HepG2 (cell line): Measurements from ENCODE around the gene ERCC4. TPM values are rescaled to one million over a fixed set of nuclear protein-coding genes. Genes with fewer than 3 reads are reported as not detected.
A peak's percentile ranks its signal among the peaks of the same experiment; 100 is the strongest.

Experiments
- ATAC-seq: fragments of 200-7000 bp; cut with Tn5 transposase; 3 replicates; pipeline ENCODE4 v1.9.1; 2020; ENCODE audit warnings: mild to moderate bottlenecking, moderate library complexity
- BruUV-seq: library from RNA; stranded (reverse); fragments of 400-500 nt; replicated peaks from 2 replicates; lab custom pipeline; 2021; lab: Mats Ljungman, UMichigan
- CTCF ChIA-PET: fragments of 300-600 bp; formaldehyde crosslinking; extraction: SDS; loops from one replicate; lab custom pipeline; 2021; ENCODE audit warnings: low total read pairs, inconsistent platforms, low intra/inter-chr PET ratio; lab: Yijun Ruan, JAX
- POLR2A ChIA-PET: fragments of 350-600 bp; sonication (Branson Sonifier 250); formaldehyde crosslinking; loops from one replicate; lab custom pipeline; 2020; ENCODE audit warnings: antibody characterized with exemption, inconsistent platforms; lab: Yijun Ruan, JAX
- DNase-seq: peaks from one replicate; pipeline ENCODE4 v3.0.0-alpha.2; 2015; ENCODE audit warnings: low spot score
- FAIRE-seq: peaks from 3 replicates; lab custom pipeline; 2011; peaks lifted over from hg19 to GRCh38; lab: Jason Lieb, UNC
- H2AFZ ChIP-seq: one replicate; pipeline ENCODE4 v1.6.1; 2011; ENCODE audit warnings: low read length, inconsistent platforms
- H3K27ac ChIP-seq: fragments of 300-600 bp; 3 replicates; pipeline ENCODE4 v1.8.0; 2011; ENCODE audit warnings: mixed run types, mild to moderate bottlenecking, mixed read lengths, low read length, inconsistent platforms; ENCODE audit not compliant: insufficient read depth; ENCODE audit errors: extremely low read length
- H3K27me3 ChIP-seq, 2 experiments: fragments of 200-600 bp in 1 of 2; 2 replicates in 1 of 2; 3 replicates in 1 of 2; pipeline versions ENCODE4 v1.6.0 to v1.8.0; 2011; ENCODE audit warnings: low read length in 2 of 2, mild to moderate bottlenecking in 2 of 2, moderate library complexity in 2 of 2, inconsistent platforms in 1 of 2; ENCODE audit not compliant: insufficient read depth in 2 of 2, control insufficient read depth in 1 of 2
- H3K36me3 ChIP-seq, 2 experiments: fragments of 200-600 bp in 1 of 2; replicated peaks in 1 of 2; 2 replicates in 1 of 2; 3 replicates in 1 of 2; pipeline versions ENCODE4 v1.5.1 to v1.8.0; 2011; ENCODE audit warnings: low read length in 2 of 2, inconsistent platforms in 1 of 2; ENCODE audit not compliant: insufficient read depth in 2 of 2, control insufficient read depth in 1 of 2
- H3K4me1 ChIP-seq: 2 replicates; pipeline ENCODE4 v1.5.1; 2012; ENCODE audit warnings: low read length, inconsistent platforms; ENCODE audit not compliant: insufficient read depth
- H3K4me2 ChIP-seq: 2 replicates; pipeline ENCODE4 v1.6.0; 2011; ENCODE audit warnings: low read depth, low read length, inconsistent platforms
- H3K4me3 ChIP-seq, 3 experiments: fragments of 200-600 bp in 1 of 3; sonication (generic), shearing (Covaris generic) in 1 of 3; replicated peaks in 1 of 3; 2 replicates each; pipeline ENCODE4 v1.5.1; 2011 to 2016; ENCODE audit warnings: low read length in 3 of 3, inconsistent platforms in 2 of 3, low read depth in 2 of 3, mild to moderate bottlenecking in 2 of 3, control low read depth in 1 of 3, mixed read lengths in 1 of 3; ENCODE audit not compliant: insufficient read depth in 1 of 3
- H3K79me2 ChIP-seq: one replicate; pipeline ENCODE4 v1.6.1; 2011; ENCODE audit warnings: low read length, inconsistent platforms; ENCODE audit not compliant: insufficient read depth
- H3K9ac ChIP-seq: 2 replicates; pipeline ENCODE4 v1.6.0; 2011; ENCODE audit warnings: mild to moderate bottlenecking, low read depth, low read length, inconsistent platforms; ENCODE audit not compliant: insufficient read depth
- H3K9me3 ChIP-seq: 2 replicates; pipeline ENCODE4 v1.5.1; 2012; ENCODE audit warnings: mild to moderate bottlenecking, low read length
- H4K20me1 ChIP-seq: 2 replicates; pipeline ENCODE4 v1.6.0; 2011; ENCODE audit warnings: inconsistent platforms, mild to moderate bottlenecking, low read length, moderate library complexity; ENCODE audit not compliant: insufficient read depth
- MAFF ChIP-seq: IDR thresholded peaks from 2 replicates; pipeline ENCODE4 v1.6.1; 2011; ENCODE audit warnings: low read depth, low read length, improper control_type of control experiment
- MAFK ChIP-seq, 2 experiments: IDR thresholded peaks in 1 of 2; conservative IDR thresholded peaks in 1 of 2; 2 replicates each; pipeline ENCODE4 v1.6.1; 2011; ENCODE audit warnings: improper control_type of control experiment in 2 of 2, low read length in 2 of 2
- ZNF83 ChIP-seq: sonication (generic); formaldehyde crosslinking; IDR thresholded peaks from 2 replicates; pipeline ENCODE4 v1.4.0; 2020; ENCODE audit warnings: missing genetic modification reagents, mild to moderate bottlenecking, borderline replicate concordance
- WGBS: methylation state at CpG from one replicate; pipeline ENCODE4 v1.1.6; 2017; ENCODE audit warnings: low lambda C conversion rate; 5-methylcytosine and 5-hydroxymethylcytosine counted together
- in situ Hi-C: cut with HindIII; loops from 2 replicates; pipeline ENCODE4 v1.10.0; 2017; ENCODE audit warnings: low pct_unique_long_range_greater_than_20kb; ENCODE audit not compliant: extremely low pct_ligation_motif_present
- intact Hi-C: fragments of 100-400 bp; cut with micrococcal nuclease; formaldehyde crosslinking; loops from one replicate; pipeline ENCODE4 v1.10.0; 2022; ENCODE audit not compliant: unreplicated experiment
- polyA plus RNA-seq, 8 experiments: library from polyadenylated mRNA; depleted of rRNA in 3 of 8; stranded (reverse) in 7 of 8; unstranded in 1 of 8; fragments of >200 nt; fragmentation: Illumina TruSeq in 4 of 8; extraction: Trizol in 4 of 8; gene quantifications; 2 replicates each; pipeline versions ENCODE4 v1.2.1 to v1.2.3, GENCODE V29; 2011 to 2016; ENCODE audit warnings: low read depth in 4 of 8, missing spikeins in 1 of 8, mixed read lengths in 1 of 8; ENCODE audit not compliant: insufficient read depth in 1 of 8
- total RNA-seq, 5 experiments: library from RNA; depleted of rRNA; stranded (reverse); fragments of >200 nt; fragmentation: Illumina TruSeq; extraction: Trizol; gene quantifications; 2 replicates each; pipeline ENCODE4 v1.2.3, GENCODE V29; 2016; ENCODE audit warnings: low read depth in 1 of 5
- TF ChIP-seq, protein P1 (sequence below): sonication (generic); formaldehyde crosslinking; IDR thresholded peaks from 2 replicates; pipeline ENCODE4 v1.8.0; 2022; ENCODE audit warnings: low read depth, missing genetic modification reagents
- TF ChIP-seq, protein P2 (sequence below): sonication (generic); formaldehyde crosslinking; IDR thresholded peaks from 2 replicates; pipeline ENCODE4 v1.8.0; 2022; ENCODE audit warnings: missing genetic modification reagents, mild to moderate bottlenecking, borderline replicate concordance
- TF ChIP-seq, protein P3 (sequence below): sonication (generic); formaldehyde crosslinking; IDR thresholded peaks from 2 replicates; pipeline ENCODE4 v1.4.0; 2020; ENCODE audit warnings: missing genetic modification reagents, borderline replicate concordance

ERCC4 gene
- total and polyA plus RNA-seq, 2 of the 13 experiments (the other 11 are each of a cell fraction or from before 2014, with no cell fraction given): 5.4 to 15.2 TPM

DNA sequence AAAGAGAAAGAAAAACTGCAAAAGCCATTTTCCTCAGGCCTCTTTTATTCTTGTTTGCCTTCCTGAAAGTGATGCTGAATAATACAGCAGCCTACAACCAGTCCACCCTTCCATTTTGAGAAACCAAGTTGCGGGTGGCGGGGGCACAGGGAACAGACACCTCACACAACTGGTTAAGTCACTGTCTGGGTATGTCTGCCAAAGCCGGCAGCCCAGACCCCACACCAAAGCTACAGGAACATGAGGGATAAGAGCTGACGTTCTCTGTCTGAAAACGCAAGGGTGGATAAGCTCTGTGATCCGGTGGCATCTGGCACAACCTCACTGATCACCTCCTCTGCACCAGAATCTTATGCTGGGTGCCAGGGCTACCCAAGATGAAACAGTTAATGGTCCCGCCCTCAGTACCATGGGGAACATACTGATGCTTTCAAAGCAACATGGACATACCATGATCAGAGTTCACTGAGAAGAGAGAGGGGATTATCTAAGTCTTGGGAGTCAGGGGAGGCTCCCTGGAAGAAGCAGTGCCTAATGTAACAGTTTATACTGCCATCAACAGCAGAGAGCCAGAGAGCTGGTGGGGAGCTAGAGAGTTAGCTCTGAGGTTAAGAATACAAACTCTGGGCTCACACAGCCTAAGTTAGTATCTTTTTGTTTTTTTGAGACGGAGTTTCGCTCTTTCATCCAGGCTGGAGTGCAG lies 53.5 kb downstream of the ERCC4 start:
- H3K9me3 ChIP-seq: no peaks in the 10 kb centered on the region
- no TSS peak for BruUV-seq
- DNase-seq: no peak
- TF ChIP-seq, protein P1, sequence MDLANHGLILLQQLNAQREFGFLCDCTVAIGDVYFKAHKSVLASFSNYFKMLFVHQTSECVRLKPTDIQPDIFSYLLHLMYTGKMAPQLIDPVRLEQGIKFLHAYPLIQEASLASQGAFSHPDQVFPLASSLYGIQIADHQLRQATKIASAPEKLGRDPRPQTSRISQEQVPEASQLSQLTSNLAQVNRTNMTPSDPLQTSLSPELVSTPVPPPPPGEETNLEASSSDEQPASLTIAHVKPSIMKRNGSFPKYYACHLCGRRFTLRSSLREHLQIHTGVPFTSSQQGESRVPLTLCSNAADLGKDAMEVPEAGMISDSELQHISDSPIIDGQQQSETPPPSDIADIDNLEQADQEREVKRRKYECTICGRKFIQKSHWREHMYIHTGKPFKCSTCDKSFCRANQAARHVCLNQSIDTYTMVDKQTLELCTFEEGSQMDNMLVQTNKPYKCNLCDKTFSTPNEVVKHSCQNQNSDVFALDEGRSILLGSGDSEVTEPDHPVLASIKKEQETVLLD (CRISPR knock-in tag): 0 out of 2 replicates have a peak, but pooled peaks have one; percentile 25
- no peak for TF ChIP-seq ZNF83 (CRISPR knock-in tag)
- TF ChIP-seq, protein P2, sequence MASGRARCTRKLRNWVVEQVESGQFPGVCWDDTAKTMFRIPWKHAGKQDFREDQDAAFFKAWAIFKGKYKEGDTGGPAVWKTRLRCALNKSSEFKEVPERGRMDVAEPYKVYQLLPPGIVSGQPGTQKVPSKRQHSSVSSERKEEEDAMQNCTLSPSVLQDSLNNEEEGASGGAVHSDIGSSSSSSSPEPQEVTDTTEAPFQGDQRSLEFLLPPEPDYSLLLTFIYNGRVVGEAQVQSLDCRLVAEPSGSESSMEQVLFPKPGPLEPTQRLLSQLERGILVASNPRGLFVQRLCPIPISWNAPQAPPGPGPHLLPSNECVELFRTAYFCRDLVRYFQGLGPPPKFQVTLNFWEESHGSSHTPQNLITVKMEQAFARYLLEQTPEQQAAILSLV (CRISPR knock-in tag): no peak
- TF ChIP-seq, all 625 proteins: peak for 1
- H3K4me2 ChIP-seq: no peak overlapping the region
- CTCF ChIA-PET: no interaction called here
- no peak overlapping the region for H3K4me3 ChIP-seq
- H4K20me1 ChIP-seq: no peaks in the 10 kb centered on the region
- no peaks in the 10 kb centered on the region for H3K36me3 ChIP-seq
- 75% methylated on average over 9 of the region's 9 CpGs for WGBS
- no peak overlapping the region for H3K9ac ChIP-seq
- POLR2A ChIA-PET: no interaction called here
- H3K4me1 ChIP-seq: no peaks in the 10 kb centered on the region
- ATAC-seq (no peak), FAIRE-seq (no peak)
- intact Hi-C loops: no loop called here
- no peak overlapping the region for H3K27ac ChIP-seq
- no peaks in the 10 kb centered on the region for H3K79me2 ChIP-seq
- in situ Hi-C loops: no loop called here
- no peak overlapping the region for H2AFZ ChIP-seq
- peaks cover 0 to 4% of the 10 kb centered on the region in 2 experiments; a peak in 2 of 5 replicates for H3K27me3 ChIP-seq

DNA sequence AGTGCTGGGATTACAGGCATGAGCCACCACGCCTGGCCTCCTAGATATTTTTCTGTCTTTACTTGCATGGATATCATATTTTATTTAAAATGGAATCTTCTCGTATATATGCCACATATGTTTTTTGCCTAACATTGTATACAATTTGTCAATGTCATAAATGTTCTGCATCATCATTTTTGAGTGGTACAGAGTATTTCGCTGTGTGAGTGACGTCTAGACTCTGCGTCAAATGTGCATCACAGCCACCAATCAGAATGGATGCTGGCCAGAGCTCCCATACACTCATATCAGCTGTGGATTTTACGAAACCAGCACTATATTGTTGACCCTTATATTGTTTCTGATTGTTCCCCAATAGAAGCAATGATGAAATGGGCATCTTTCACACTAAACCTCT lies 57.2 kb downstream of the ERCC4 start:
- ChIA-PET POLR2A (no interaction called here), CTCF (no interaction called here)
- BruUV-seq: no TSS peak
- FAIRE-seq: no peak
- no peak overlapping the region for H3K27ac ChIP-seq
- H3K4me2 ChIP-seq: no peak overlapping the region
- in situ Hi-C loops: no loop called here
- H3K27me3 ChIP-seq: peaks cover 0 to 4% of the 10 kb centered on the region in 2 experiments; a peak in 1 of 5 replicates
- H3K4me3 ChIP-seq: no peak overlapping the region
- no peaks in the 10 kb centered on the region for H3K36me3 ChIP-seq
- 56% methylated on average over 6 of the region's 6 CpGs for WGBS
- peak; percentile 56; the same call in 1 of the 2 replicates for TF ChIP-seq MAFF
- TF ChIP-seq, protein P3, sequence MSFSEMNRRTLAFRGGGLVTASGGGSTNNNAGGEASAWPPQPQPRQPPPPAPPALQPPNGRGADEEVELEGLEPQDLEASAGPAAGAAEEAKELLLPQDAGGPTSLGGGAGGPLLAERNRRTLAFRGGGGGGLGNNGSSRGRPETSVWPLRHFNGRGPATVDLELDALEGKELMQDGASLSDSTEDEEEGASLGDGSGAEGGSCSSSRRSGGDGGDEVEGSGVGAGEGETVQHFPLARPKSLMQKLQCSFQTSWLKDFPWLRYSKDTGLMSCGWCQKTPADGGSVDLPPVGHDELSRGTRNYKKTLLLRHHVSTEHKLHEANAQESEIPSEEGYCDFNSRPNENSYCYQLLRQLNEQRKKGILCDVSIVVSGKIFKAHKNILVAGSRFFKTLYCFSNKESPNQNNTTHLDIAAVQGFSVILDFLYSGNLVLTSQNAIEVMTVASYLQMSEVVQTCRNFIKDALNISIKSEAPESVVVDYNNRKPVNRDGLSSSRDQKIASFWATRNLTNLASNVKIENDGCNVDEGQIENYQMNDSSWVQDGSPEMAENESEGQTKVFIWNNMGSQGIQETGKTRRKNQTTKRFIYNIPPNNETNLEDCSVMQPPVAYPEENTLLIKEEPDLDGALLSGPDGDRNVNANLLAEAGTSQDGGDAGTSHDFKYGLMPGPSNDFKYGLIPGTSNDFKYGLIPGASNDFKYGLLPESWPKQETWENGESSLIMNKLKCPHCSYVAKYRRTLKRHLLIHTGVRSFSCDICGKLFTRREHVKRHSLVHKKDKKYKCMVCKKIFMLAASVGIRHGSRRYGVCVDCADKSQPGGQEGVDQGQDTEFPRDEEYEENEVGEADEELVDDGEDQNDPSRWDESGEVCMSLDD (CRISPR knock-in tag): no peak
- TF ChIP-seq MAFK (conservative IDR thresholded peaks at IDR 0.05 in 1 of 2, IDR thresholded peaks at IDR 0.05 in 1 of 2; ENCODE audit: low read length in 2 of 2): peak; percentile 36 to 55; a peak in 2 of 4 replicates
- intact Hi-C loops: no loop called here
- H3K9me3 ChIP-seq: no peaks in the 10 kb centered on the region
- no peak overlapping the region for H3K9ac ChIP-seq
- DNase-seq: no peak
- no peaks in the 10 kb centered on the region for H3K79me2 ChIP-seq
- no peaks in the 10 kb centered on the region for H3K4me1 ChIP-seq
- H2AFZ ChIP-seq: no peak overlapping the region
- ATAC-seq: no peak
- H4K20me1 ChIP-seq: no peaks in the 10 kb centered on the region
